Measurements from ENCODE around the gene TBC1D9B.
A peak's percentile ranks its signal among the peaks of the same experiment; 100 is the strongest.
"Not testable (repeated sequence)": the region's sequence is repeated elsewhere in the genome, so short reads cannot be mapped to it uniquely, and the experiment has no call there.

Gene TBC1D9B

DNA sequence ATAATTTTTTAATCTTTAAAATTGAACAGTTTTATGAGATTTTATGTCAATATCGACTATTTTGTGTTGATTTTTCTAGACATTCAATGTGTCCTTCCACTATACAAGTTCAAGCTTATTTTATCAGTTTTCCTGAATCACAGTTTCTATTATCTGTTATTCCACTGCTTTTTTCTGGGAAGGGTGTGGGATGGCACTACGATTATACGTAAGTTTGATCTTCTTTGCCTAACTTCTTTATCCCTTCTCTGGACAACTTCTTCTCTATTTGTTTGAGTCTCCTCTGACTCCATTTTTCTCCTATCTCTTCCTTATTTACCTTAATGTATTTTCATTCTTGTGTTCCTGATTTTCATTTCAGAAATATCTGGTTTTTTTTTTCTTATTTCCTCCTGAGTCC, 24.5 kb downstream of the TBC1D9B start:
- no peak for DNase-seq

DNA sequence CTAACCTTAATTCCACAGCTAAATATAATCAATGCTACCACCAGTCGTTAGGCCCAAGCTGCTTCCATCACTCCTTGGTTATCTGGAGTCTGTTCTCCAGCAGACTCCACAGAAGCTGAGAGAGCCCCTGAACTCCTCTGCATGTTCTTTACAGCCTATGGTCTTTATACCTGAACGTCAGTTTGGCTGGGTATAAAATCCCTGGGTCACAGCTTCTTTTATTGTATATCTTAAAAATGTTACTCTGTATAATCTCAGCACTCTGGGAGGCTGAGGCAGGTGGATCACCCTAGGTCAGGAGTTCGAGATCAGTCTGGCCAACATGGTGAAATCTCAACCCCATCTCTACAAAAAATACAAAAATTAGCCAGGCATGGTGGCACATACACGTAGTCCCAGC, 25.4 kb downstream of the TBC1D9B start:
- DNase-seq, result no peak

DNA sequence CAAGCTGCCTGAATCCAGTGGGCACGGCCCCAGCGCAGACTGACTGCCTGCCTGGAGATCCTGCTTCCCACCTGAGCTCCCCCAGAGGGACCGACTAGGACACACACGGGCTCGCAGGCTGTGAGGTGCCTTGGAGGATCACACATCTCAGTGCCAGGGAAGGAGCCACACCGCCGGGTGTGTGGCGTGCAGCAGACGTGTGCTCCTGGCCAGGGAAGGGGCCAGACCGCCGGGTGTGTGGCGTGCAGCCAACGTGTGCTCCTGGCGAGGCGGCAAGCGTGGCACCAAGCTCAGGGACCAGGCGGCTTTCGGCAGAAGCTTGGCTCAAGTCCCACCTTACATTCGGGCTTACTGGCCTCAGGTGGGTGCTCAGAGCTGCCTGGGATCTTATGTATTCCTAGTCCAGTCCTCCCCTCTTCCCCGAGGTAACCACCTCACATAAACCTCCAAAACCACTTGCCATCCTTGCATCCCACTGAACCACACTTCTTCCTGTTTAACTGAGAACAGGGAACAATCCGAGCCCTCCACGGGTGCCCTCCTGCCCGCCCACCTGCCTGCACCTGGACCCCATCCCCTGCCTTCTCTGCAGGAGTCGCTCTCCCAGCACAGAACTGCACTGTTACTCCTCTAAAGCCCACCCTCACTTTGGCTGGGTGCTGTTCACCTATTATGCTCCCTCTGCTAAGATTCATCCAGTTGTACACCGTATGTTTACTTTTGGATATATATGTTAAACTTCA, 26.7 kb downstream of the TBC1D9B start:
- DNase-seq, result no peak

DNA sequence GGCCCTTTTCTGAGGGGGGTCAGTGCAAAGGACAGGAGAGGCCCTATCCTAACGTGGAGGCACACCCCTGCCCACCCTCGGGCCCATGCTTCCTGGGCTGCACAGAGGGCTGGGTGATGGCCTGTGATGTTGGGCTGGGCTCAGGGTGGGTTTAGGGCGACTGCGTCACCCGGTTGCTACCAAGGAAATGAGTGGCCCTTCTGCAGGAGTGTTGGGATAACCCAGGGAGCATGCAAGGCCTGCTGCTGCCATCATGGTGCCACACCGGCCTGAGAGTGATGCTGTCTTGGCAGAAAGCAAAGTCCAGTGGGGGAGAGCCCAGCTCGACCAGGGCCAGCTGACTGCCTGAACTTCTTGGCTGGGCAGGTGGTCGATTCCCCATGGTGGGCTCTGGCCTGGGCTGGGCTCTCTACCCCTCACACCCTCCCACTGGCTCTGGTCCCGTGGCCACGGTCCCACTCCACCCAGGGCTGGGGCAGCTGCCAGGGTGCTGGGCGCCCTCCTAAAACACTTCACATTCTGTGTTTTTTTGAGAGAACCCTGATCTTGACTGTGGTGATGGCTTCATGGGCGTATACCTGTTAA, 27.5 kb downstream of the TBC1D9B start:
- DNase-seq, result no peak

DNA sequence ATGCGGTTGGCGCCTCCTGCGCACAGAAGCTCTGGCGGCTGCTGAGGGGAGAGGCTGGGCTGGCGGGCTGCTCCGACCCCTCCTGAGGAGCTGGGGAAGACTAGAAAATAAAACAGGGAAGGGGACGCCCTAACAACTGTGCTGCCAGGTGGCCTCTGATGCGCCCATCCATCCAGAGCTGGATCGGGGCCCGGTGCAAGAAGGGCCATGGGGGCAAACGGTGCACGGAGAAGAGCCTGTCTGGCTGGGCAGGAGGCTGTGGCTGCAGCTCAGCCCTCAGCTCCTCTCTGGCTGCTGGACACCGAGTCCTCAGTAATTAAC, 28.0 kb downstream of the TBC1D9B start:
- no peak for DNase-seq

DNA sequence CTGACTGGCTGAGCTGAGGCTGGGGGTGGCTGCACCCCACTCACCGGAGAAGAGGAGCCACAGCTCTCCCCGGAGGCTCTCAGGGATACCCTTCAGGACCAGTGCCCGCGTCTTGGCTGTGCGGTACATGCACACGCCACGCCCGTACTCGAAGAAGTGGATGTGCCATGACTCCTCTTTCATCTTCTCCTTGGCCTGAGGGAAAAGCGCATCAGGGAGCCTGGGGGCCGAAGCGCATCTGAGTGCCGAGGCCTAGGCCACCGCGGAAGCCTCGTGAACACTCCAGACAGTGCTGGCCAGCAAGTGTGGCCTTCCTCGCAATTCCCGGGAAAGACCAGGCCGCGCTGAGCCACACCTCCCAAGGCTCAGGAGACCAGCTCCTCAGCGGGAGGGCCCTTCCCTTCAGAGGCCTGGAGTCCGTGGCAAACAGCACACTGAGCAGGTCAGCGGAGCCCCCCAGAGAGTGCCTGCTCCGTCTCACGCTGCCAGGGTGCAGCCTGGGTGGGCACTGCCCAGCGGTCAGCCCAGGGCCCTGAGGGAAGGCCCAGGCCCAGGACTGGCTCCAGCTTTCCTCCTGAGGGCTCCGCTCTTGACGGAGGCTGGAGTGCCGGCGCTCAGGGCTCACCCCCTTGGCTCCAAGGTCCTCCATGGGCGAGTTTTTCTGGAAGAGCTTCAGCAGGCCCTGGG, 28.6 kb downstream of the TBC1D9B start:
- DNase-seq, result no peak

DNA sequence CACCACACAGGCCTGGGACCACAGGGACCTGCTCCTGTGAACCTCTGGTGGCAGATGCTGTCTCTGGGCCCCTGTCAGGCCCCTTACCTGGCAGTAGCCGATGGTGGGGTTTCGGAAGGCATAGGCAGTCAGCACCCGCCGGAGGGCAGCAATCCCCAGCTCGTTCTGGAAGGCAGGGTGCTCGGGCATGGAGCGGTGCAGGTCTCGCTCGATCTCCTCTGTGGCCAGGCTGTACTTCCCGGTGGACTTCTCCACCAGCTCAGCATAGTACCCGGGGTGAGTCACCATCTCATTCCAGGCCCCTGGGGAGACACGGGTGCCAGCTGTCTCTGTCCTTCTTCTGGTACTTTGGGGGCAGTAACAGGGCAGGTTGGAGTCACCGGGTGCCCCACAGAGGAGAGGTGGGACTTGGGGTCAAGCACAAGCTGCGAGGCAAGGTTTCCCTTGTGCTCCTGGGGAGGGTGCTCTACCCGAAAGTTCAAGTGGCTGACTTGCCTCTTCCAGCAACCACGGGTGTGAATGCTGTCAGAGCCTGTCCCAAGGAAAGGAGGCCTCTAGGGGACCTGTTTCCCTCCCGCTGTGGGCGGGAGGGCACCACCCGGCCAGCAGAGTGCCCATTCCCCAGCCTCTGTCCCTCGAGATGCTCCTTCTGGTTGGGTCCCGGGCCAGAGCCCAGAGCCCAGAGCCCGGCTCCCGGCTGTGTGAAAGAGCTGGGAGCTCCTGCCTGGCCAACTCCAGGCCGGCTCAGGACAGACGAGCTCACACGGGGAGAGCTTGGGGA, 29.3 kb downstream of the TBC1D9B start:
- no peak for DNase-seq

DNA sequence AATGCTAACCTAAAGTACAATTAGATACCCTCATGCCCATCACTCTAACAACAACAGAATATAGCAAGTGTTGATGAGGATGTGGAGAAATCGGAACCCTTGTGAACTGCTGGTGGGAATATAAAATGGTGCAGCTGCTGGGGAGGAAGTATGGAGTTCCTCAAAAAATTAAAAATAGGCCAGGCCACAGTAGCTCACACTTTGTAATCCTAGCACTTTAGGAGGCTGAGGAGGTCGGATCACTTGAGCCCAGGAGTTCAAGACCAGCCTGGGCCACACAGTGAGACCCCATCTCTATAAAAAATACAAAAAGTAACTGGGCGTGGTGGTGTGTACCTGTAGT, 31.1 kb downstream of the TBC1D9B start:
- DNase-seq, result no peak

DNA sequence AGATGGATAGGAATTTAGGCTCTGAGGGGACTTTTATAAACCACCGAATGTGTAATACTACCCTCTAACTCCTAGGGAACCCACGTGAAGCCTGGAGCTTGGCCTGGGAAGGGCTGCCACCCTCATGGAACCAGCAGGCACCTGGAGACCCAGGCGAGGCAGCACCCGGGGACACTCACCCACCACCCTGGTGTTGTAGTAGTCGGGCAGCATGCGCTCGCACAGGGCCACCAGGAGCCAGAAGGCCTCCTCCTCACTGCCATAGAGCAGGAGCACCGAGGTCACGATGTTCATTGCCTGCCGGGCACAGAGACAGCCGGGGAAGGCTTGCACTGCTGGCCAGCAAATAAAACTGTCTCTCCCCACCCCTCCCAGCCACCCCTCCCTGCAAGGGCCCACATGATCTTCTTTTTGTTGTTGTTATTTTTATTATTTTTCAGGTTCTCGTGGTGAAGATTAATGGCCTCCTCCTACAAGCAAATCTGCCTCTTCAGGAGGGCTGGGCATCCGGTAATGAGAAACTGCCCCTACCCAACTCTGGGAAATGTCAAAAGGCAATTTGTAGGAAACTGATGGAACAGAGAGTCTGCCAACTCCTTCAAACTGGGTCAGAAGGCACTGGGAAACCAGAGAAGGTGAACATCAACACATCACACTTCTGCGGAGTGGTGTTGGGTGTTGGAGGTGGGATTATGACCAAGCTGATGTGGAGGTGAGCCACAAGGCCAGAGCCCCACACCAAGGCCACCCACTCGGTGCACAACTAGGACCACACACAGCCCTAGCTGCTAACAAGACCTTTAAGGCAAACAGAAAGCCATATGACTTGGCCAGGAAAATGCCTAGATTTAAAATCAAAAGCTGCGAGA, 31.7 kb downstream of the TBC1D9B start:
- DNase-seq, result no peak

DNA sequence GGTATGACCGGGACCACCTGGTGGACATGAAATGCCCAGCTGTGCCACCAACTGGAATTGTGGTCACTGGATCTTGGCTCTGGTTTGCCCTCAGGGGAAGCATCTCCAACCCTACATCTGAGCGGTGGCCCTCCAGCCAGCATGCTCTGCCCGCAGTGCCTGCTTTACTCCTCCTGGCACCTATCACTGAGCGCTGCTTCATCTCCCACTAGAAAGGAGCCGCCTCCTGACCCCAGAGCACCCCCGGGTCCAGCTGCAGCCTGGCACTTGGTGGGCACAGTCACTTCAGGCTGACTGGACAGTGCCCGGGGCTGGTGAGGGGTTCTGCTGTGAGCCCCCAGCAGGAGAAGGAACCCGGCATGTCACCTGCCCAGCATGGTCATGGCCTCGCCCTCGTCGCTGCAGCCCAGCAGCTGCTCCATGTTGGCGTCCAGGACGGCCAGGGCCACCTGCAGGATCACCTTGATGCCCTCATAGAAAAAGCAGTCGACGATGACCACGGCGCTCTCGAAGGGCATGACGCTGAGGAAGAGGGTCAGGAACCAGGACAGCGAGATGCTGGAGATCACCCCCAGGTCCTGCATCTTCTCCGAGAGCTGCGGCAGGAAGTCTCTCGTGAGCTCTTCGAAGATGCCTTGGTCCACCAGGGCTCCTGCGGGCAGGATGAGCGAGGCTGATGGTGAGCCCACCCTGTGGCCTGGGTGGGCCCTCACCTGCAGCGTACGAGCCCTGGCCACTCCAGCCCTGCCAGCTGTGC, 33.0 kb downstream of the TBC1D9B start:
- DNase-seq, result no peak

DNA sequence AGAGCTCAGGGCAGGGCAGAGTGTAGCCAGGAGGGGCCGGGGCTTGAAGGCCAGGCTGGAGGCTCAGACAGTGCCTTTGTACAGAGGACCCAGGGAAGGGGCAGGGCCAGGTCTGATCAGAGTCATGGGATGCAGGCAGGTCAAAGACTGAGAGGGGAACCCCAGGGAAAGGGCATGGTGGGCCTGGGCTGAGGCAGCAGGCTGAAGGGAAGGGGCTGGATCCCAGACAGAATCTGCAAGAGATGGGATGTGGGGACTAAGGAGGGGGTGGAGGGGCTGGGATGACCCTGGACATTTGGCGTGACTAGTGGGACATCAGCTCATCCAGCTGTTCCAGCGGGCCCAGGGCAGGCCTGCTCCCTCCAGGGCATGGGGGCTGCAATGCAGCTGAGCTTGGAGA, 33.6 kb downstream of the TBC1D9B start:
- no peak for DNase-seq

DNA sequence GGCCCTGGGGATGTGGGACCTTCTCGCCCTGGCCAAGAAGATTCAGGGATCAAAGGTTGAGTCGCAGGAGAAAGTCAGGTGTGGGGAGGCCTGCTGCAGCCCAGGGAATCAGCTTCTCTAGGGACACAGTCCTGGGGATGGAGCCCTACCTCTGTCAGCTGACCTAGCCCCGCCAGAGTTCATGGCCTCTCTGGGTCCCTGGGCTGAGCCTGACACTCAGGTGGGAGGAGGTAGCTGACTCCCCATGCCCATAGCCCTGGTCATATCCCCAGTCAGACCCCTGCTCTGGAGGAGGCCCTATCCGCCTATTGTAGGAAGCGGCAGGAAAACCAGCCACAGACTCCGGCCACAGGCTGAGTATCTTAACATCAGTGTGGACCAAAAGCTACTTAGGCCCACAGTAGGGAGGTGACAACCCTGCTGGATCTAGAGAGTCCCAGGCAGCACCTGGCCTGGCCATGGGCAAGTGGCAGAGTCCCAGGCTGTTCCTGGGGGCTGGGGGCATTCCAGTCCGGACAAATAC, 34.0 kb downstream of the TBC1D9B start:
- no peak for DNase-seq

DNA sequence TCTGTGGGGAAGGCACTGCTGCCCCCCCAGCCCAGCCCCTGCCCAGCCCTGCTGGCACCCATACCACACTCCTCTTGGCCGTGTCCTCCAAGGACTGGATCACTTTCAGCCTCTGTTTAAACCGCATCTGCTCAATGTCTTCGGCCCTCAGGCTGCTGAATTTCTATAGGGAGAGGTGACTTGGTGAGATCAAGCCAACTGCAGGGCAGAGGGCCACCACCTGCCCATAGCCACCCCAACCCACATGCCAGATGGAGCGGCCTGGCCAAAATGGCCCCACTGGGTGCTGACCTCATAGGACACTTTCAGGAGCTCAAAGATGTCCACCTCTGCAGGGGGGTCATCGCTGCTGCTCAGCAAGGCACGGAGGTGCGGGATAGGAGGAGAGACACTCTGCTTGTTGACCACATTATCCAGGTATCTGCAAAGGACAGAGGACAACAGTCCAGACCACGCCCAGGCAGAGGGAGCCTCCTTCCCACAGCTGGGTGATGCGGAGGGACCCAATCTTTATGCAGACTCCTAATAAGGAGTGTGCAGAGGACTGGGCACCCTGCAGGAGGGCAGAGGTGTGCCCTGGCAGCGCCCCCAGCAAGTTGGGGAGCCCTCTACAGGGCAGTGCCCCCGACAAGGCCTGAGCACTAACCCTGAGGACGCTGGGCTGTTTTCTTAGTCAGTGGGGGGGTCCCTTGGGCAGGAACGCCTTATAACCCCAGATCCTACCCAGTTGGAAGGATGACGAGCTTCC, 34.7 kb downstream of the TBC1D9B start:
- no peak for DNase-seq

DNA sequence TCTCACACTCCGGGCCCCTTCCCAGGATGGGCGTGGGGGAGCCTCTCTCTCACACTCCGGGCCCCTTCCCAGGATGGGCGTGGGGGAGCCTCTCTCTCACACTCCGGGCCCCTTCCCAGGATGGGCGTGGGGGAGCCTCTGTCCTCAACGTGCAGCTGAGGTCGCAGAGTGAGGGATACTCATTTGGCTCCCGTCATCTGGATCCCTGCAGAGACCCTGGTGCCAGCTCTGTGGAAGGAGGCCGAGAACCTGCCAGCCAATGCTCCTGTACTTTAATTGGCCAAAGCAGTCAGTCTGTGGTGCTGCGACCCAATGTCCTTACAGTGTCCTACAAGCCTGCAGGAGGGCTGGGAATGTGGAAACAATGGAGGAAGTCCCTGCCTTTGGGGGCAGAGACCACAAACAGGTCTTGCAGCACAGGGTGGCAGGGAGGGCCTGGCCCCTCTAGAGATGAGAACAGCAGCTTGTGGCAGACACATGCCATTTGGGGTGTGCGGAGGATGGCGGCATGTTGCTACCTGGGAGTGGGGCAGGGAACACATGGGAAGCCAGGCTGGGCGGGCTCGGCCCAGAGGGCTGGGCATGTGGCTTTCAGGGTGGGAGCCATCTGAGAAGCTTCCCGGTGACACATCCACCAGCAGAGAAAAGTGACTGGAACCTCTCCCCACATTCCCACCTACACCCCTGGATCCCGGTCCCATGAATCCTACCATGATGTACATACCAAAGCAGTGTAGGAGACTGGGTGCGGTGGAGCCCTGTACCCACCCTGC, 35.5 kb downstream of the TBC1D9B start:
- no peak for DNase-seq

DNA sequence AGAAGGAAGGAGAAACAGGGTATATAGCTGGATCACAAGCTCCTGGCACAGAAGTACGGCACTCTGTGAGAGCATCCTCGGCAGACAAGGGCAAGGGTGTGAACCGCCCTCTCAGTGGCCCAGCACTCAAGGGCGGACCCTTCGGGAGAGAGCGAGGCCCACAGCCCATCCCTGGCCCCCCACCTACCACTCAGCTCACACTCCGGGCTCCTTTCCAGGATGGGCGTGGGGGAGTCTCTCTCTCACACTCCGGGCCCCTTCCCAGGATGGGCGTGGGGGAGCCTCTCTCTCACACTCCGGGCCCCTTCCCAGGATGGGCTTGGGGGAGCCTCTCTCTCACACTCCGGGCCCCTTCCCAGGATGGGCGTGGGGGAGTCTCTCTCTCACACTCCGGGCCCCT, 36.2 kb downstream of the TBC1D9B start:
- not testable (repeated sequence) for DNase-seq

DNA sequence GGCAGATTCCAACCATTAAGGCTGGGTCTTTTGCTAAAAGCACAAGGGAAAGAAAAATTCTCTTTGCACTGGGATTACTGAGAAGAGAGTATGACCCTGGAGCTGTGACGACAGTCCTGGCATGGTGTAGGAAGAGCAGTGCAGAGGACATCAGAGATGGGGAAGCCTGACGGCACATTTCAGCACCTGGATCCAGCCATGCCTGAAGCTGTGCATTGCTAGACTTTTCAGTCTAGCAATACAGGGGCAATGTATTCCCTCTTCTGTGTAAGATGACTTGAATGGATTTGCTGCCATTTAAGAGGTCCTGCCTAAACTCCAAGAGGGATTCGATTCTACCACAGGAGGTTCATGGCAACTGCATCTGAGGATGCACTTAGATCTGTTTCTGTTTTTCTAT, 36.7 kb downstream of the TBC1D9B start:
- no peak for DNase-seq

DNA sequence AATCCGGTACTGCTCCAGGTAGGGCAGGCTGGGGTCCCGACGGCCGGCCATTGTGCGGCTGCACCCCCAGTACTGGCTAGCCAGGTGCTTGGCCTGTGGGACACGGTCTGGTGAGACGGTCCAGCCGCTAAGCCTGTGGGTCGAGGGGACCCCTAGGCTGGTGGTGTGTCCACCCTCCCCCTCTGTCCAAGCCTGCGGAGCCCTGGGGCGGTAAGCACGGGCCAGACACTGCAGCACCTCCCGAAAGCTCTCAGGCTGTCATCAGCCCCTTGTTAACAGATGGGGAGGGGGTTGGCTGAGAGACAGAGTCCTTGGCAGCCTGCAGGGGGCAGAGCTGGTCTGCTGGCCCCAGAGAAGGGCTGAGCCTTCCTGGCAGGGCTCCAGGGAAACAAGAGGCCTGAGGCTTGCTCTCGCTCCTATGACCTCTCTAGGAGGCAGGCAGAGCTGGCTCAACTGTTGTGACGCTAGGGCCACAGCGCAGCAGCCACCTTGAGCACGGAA, 37.2 kb downstream of the TBC1D9B start:
- DNase-seq, result peak; percentile 28

DNA sequence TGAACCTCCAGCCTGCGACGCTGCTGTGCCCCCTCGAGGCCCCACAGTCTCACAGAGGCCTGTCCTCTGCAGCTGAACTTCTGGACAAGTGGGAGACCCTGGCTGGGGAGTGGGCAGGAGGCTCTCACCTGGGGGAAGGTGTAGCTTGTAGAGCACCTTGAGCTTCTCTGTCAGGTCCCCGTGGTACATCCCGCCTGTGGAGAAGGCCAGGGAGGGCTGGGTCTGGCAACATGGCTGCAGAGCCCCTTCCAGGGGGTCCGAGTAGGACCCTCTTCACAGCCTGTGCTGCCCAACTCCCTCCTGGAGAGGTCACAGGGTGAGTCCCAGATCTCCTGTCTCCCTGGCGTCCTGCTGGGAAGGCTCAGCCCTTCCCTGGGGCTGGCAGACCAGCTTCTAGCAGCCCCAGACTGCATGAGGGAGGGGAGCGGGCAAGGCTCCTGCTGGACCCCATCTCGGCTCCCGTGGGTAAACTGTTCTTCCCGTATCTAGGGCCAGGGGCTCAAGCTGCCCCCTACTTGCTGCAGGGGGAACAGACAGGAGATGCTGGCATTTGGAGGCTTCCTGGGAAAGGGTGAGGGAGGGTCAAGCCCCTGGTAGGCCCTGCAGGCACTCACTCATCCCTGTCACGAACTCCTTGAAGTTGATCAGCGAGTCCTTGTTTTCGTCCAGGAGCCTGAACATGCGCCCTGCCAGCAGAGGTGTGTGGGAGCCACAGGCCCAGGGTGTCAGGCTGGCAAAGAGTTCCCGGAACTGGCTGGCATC, 37.9 kb downstream of the TBC1D9B start:
- no peak for DNase-seq

DNA sequence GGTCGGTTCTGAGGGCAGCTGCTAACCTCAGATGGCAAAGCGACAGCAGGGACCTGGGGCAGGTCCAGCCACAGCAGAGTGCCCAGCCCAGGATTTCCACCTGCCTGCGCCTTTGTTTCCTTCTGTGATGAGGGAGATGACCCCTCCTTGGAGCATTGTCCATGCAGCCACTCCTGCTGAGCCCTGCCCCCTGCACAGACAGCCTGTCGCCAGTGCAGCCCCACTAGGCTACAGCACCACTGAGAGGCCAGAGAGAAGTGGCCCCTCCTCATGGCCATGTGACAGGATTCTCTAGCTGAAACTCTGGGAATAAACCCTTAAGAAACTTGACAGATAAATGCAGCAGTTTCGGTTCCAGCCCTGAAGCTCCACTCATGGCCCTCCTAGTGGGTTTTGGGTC, 38.6 kb downstream of the TBC1D9B start:
- DNase-seq, result no peak
